22Rv1 (cell line): Measurements from ENCODE around the gene SRSF3.

ENCODE experiments used
- H3K27ac ChIP-seq: fragments of 450-650 bp; 2 replicates; pipeline ENCODE4 v1.5.1; 2017
- ZFX ChIP-seq: fragments of 450-650 bp; IDR thresholded peaks from 2 replicates; pipeline ENCODE4 v1.6.1; 2017; ENCODE audit warnings: antibody characterized with exemption, borderline replicate concordance
- TF ChIP-seq, protein P1 (sequence below): fragments of 450-650 bp; IDR thresholded peaks from 2 replicates; pipeline ENCODE4 v1.5.1; 2017; ENCODE audit warnings: mild to moderate bottlenecking

Gene SRSF3

DNA sequence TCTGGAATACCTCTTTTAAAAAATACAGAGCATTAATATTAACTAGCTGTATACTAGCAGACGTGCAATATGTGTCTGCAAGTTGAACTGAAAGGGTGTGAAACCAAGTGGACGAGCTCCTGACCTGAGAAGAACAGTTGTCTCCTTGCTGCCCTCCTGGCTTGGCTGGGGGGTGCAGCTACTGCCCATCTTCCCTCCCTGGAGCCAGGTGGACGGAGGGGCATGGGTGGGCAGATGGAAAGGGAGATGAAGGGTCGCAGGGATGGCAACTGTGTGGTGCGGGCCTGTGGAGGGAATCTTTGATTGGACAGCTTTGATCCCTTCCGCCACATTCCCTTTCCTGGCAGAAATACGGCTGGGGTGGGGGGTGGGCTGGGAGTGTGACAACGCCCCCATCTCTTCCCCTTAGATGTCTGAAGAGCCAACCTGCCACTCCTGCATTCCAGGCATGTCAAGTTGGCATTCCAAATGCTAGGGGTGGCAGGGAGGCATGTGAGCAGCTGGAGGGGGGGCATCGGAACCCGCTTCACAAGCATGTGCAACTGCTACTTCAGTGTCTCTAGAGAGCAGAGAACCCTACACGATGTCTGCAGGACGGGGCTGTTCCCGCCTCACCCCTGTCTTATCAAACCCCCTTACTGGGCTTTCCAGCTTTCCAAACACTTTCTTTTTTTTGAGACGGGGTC, 37.3 kb downstream of the SRSF3 start:
- no peak overlapping the region for H3K27ac ChIP-seq
- TF ChIP-seq ZFX, result no peak
- TF ChIP-seq, protein P1, sequence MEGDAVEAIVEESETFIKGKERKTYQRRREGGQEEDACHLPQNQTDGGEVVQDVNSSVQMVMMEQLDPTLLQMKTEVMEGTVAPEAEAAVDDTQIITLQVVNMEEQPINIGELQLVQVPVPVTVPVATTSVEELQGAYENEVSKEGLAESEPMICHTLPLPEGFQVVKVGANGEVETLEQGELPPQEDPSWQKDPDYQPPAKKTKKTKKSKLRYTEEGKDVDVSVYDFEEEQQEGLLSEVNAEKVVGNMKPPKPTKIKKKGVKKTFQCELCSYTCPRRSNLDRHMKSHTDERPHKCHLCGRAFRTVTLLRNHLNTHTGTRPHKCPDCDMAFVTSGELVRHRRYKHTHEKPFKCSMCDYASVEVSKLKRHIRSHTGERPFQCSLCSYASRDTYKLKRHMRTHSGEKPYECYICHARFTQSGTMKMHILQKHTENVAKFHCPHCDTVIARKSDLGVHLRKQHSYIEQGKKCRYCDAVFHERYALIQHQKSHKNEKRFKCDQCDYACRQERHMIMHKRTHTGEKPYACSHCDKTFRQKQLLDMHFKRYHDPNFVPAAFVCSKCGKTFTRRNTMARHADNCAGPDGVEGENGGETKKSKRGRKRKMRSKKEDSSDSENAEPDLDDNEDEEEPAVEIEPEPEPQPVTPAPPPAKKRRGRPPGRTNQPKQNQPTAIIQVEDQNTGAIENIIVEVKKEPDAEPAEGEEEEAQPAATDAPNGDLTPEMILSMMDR, result no peak

DNA sequence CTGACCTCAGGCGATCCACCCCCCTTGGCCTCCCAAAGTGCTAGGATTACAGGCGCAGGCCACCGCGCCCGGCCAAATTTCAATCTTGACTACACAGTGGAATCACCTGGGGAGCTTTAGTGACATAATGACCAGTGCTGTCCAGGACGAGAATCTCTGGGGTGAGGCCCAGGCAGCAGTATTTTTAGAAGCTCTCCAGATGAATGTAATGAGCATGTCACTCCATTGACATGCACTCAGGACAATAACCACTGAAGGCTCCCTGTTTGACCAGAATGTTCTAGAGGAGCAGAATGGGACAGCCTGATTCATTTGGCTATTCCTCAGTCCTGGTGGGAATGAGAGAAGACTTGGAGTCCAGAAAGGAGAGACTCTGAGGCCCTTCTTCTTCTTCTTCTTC, 39.2 kb downstream of the SRSF3 start:
- H3K27ac ChIP-seq, result no peak overlapping the region
- TF ChIP-seq, protein P1, result no peak
- TF ChIP-seq ZFX, result no peak

DNA sequence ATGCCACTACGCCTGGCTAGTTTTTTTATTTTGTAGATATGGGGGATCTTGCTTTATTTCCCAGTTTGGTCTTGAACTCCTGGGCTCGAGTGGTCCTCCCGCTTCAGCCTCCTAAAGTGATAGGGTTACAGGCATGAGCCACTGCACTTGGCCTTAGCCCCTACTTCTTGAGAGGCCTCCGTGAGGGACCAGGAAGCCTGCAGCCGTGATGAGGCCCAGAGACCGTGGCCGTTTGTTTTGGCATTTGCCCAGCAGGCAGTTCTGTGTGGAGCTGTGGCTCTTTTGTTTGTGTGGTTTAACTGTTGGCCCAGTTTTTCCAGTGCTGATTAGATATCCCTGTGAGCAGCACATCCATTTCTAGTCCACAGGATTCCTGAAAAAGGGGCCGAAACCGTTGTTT, 39.8 kb downstream of the SRSF3 start:
- TF ChIP-seq, protein P1, result no peak
- no peak for TF ChIP-seq ZFX

DNA sequence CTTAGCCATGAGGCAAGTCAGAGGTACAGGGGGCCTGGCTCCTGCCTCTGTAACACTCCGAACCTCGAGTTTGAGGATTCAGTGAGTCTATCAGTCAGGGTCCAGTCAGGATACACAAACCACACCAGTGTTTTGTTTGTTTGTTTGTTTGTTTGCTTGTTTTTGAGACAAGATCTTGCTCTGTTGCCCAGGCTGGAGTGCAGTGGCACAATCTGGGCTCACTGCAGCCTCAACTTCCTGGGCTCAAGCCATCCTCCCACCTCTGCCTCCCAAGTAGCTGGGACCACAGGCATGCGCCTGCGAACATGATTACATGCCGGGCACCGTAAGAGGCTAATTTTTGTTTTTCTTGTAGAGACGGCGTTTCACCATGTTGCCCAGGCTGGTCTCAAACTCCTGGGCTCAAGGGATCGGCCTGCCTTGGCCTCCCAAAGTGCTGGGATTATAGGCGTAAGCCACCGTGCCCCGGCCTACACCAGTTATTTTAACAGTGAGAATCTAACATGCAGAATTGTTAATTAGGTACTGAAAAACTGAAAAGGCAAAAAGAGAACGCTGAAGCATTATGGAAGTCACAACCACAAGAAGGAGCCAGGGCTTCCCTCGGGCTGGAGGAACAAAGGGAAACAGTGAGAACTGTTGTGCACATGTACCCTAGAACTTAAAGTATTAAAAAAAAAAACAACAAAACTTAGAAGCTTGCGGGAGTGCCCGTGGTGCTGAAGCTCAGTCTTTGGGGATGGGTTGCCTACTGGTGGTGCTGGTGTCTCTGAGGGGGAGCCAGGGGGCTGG, 40.4 kb downstream of the SRSF3 start:
- TF ChIP-seq, protein P1, result no peak
- TF ChIP-seq ZFX, result no peak
- H3K27ac ChIP-seq, result no peak overlapping the region

More for the DNA sequence above, 39.8 kb downstream of the SRSF3 start:
- no peak overlapping the region for H3K27ac ChIP-seq

DNA sequence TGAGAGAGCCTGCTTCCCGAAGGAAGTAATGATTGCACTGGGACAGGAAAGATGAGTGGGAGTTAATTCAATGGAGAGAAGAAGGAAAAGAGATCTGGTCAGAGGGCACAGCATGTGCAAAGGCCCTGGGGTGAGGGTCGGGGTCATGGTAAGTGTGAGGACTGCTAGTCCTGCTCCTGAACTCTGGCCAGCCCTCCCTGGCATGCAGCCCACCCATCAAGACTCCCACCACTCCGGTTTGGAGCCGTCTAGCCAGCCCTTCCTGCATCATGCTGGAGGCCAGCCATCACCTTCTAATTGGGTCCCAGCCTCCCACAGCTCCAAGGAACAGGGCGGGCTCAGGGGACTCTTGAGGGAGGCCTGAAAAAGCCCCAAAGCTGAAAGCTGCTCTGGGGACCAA, 42.1 kb downstream of the SRSF3 start:
- TF ChIP-seq, protein P1, result no peak
- no peak for TF ChIP-seq ZFX
- no peak overlapping the region for H3K27ac ChIP-seq

DNA sequence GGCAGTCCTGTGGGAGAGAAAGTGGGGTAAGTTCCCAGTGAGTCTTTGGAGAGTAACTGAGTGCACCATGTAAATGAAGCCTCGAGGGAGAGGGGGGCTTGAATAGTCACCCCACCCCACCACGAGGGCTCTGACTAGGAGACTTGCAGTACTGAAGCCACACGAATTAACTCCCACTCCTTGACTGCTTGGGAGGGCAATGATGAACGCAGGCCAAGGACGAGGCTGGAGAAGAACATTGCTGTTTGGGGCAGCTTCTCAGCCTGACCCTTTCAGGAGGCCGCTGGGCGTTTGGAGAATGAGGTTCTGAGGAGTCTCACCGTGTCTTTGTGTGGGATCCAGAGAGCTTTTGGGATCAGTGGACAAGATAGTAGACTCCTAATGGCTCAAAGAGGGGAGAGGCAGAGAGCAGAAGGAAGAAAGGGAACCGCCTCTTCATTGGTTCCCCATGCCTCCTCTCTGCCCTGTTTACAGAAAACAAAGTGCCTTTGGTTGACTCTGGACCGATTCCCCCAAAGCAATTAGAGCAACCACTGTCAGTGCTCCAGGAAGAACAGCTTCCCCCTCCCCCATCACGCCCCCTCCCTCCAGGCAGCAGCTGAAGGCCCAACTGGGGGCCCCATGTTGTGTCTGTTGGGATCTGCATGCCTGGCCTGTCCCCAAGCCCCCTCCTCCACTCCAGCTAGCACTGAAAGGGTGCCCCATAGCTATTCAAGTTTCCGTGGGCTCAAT, 42.7 kb downstream of the SRSF3 start:
- TF ChIP-seq, protein P1, result no peak
- TF ChIP-seq ZFX, result no peak
- no peak overlapping the region for H3K27ac ChIP-seq

DNA sequence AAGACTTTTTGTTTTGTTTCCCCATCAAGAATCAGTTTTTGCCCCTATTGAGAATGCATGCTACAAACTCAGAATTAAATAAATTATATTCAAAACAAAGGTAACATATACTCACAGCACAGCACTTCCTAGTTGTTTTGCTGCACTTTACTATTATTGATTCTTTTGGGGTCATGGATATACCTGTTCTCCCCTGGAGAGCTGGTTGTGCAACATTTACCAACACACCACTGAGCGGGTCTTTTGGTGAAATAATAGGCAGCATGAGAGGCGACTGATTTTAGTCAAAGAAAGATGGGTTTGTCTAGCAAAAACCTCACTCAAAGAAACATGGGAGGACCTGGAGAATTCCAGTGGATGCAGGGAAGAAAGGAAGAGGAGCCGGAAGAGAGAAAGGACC, 44.4 kb downstream of the SRSF3 start:
- H3K27ac ChIP-seq, result no peak overlapping the region

More for the DNA sequence above, 44.4 kb downstream of the SRSF3 start:
- no peak for TF ChIP-seq ZFX
- TF ChIP-seq, protein P1, result no peak
